Stimulated activated CD4-positive, alpha-beta T cell treated with anti-CD3 and anti-CD28 coated beads, Interleukin-1b, Interleukin-23, amount 100 ng/mL, for 4 hours (primary cell): ENCODE measurements around the gene NAPB.
A peak's percentile ranks its signal among the peaks of the same experiment; 100 is the strongest.
"Not testable (repeated sequence)": the region's sequence is repeated elsewhere in the genome, so short reads cannot be mapped to it uniquely, and the experiment has no call there.

Source experiments
- DNase-seq, 2 donors: peaks; one replicate each; pipeline ENCODE4 v3.0.0-alpha.2; 2020; ENCODE audit warnings: low read depth in 2 of 2

The NAPB gene

DNA sequence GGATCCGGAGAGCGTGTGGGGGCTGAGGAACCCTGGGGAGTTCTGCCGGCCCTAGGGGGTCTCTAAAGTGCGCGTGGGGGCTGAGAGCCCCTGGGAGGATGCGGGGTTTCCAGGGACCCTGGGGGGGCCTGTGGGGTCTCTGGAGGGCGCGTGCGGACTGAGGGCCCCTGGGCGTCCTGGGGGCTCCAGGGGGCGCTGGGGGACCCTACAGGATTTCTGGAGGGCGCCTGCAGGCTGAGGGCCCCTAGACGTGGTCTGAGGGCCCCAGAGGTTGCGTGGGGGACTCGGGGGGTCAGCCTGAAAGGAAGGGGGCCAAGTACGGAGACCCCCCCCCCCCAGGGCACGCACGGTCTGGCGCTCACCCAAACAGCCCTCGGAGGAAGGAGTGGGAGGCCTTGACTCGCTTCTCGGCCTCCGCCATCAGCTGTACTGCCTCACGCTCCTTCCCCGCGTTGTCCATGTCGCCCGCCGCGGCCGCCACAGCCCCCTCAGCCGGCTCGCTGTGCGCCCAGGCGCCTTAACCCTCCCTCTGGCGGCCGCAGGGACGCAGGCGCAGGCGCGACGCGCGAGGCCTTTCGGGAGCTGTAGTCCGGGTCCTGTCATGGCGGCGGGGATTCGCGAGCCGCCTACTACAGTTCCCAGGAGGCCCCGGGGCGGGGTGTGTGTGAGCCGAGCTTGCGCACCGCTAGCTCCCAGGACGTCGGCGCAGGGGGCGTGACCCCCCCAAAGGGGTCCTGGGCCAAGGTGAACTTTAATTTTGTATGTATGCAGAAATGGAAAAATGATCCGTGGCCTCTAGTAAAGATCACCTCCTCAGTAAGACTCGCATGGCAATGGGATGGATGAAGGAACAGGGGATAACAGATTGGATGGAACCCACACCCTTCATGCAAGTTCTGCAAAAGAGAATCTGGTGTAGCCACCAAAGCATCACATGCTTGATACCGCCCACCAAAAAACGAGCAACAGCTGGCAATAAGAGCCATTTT lies at the start of gene NAPB:
Gene NAPB, minus strand, starts transcription at position 546 of the 989 bp plus-strand sequence. Its CDS starts 86 bp downstream, at position 460.
- peak; percentile 83 to 89 for DNase-seq

DNA sequence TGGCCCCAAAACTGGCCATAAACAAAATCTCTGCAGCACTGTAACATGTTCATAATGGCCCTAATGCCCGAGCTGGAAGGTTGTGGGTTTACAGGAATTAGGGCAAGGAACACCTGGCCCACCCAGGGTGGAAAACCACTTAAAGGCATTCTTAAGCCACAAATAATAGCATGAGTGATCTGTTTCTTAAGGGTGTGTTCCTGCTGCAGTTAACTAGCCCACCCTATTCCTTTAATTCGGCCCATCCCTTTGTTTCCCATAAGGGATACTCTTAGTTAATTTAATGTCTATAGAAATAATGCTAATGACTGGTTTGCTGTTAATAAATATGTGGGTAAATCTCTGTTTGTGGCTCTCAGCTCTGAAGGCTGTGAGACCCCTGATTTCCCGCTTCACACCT lies 45.7 kb upstream of the NAPB start:
- DNase-seq = not testable (repeated sequence)

DNA sequence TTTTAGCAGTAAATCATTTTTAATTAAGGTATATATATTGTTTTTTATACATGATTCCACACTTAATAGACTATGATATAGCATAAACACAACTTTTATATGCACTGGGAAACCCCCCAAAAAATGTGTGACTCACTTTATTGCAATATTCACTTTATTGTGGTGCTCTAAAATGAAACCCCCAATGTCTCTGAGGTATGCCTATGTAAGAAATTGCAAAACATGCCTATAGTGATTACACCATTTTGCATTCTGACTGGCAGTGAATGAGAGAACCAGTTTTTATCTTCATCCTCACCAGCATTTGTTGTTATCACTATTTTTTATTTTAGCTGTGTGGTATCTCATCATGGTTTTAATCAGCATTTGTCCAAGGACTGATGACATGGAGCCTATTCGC lies 39.9 kb upstream of the NAPB start:
- DNase-seq = no peak

DNA sequence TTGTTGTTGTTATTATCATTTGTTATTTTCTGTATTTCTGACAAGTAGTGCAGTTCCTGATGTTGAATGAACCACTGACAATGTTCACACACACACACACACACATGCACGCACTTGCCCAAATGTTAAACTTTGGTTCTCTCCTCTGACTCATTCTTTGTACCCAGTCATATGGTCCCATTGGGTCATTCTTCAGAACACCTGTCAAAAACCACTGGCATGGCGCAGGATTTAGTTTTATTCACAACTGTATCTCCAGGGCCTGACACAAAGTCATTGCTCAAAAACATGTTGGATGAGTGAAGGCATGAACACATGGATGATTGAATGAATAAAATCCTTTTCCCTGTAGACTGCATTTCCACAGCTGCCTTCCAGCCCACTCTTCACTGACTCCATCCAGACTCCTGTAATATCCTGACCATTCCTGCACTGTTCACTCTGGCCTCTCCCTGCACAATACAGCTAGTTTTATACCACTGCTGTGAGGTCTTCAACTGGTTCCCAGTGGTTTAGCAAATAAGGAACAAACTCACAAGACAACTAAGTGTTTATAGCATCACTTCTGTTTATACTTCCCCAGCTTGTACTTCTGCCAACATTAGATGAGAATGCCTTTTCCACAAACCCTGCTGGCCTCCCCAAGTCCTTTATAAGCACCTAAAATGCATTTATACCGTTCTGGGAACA lies 38.3 kb upstream of the NAPB start:
- DNase-seq = no peak

DNA sequence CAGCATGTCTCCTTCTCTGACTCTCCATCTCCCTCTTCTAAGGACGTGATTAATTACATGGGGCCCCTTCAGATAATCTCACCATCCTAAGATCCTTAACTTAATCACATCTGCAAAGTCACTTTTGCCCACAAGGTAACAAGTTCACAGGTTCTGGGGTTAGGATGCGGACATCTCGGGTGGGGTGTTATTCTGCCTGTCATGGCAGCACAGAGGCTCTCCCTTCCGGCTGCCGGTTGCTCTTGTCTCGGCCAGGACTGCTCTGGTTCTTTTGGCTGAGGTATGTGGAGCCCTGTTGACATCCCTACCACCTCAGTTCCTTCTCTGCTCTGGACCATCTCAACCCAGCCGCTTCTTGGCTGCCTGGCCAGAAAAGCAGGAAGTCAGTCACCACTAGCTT lies 35.6 kb upstream of the NAPB start:
- DNase-seq = no peak

DNA sequence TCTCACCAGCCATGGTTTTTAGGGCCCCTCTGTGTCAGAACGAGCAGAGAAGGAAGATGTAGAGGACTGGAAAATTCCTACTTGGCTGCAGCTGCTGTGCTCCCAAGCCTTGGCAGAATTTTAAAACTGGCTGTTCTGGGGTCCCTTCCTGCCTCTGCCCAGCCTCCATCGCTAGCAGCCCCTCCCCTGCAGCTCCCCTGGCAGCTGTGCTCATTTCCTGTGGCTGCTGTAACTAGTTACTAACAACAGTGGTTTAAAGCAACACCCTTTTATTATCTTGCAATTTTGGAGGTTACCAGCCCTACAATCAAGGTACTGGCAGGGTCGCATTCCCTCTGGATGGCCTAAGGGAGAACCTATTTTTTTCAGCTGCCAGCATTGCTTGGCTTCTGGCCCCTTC lies 35.1 kb upstream of the NAPB start:
- DNase-seq = no peak

DNA sequence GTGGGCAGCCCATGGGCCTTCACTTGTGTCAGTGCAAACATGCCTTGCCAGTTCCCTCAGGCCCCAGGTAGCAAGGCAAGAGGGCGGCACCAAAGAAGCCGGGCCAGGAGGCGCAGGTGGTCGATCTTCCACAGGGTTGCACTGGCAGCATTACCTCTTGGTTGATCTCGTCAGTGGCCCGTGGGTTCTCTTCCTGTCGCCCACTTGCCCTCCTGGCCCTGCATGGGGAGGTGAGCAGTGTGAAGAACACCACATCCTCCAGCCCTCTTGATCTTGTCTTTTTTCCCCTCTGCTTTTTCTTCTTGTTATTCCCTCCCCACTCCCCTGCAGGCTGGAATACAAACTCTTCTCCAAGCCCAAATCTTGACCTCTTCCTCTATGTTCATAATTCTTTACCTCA lies 34.4 kb upstream of the NAPB start:
- DNase-seq = no peak

DNA sequence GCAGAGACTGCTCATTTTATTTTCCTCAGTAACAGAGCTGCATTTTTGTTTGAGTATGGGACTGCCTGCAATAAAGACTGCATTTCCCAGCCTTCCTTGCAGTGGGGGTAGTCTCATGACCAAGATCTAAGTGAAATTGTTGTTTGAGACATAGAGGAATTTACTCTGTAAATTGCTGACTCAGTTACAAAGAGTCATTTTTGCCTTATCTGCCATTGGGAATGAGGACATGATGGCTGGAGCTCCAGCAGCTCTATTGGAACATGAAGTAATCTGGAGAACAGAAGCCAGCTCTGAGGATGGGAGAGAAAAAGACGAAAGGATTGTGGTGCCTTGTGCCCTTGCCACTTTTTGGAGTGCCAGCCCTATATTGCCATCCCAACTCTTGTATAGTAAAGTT lies 33.5 kb upstream of the NAPB start:
- DNase-seq = no peak

DNA sequence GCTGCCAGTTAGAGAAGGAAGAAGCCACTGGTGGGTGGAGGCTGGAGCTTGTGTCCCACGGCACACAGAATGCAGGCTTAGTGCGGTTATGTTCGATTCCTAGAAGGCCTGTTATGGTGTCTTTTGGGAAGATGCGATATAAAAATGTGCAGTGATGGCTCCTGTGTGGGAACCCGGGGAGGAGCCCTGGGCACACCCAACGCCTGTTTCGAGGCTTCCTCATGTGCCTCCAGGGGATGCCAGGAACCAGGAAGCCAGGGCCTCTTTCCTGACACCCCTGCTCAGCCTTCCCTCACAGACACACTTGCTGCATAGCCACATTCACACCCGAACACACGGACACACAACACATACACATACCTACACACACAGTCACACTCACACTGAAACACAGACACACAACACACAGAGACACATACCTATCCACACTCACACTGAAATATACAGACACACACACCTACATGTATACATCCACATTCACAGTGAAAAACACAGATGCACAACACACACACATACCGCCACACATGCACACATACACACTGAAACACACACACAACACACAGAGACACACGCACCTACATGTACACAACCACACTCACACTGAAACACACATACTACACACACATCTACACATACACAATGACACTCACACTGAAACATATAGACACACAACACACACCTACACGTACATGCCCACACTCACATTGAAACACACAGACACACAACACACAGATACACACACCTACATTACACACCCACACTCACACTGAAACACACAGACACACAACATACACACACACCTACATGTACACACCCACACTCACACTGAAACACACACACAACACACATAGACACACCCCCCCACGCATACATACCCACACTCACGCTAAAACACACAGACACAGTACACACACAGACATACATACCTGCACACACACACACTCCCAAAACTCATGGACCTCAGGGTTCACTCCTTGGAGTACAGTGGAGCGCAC lies 32.6 kb upstream of the NAPB start:
- DNase-seq = no peak

DNA sequence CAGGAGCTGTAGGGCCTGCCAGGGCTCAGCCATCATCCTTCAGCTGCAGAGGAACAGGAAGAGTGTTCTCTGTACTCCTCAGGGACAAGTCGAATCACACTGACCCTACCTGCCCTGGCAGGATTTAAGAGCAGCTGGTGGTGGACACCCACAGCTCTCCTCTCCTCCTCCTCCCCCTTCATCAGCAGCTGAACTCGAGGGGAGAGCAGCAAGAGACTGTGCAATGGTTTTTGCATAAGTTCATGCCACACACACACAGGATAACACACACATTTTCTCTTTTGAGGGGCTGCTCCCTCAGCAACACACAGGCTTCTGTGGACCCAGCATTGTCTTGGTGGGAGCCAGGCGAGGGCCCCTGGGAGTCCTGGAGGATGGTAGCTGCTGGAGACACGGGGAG lies 31.5 kb upstream of the NAPB start, which contains the start of gene CST11:
Gene CST11, minus strand, starts transcription at position 101 of the 400 bp plus-strand sequence. Its CDS starts 65 bp downstream, at position 36.
- DNase-seq = no peak

DNA sequence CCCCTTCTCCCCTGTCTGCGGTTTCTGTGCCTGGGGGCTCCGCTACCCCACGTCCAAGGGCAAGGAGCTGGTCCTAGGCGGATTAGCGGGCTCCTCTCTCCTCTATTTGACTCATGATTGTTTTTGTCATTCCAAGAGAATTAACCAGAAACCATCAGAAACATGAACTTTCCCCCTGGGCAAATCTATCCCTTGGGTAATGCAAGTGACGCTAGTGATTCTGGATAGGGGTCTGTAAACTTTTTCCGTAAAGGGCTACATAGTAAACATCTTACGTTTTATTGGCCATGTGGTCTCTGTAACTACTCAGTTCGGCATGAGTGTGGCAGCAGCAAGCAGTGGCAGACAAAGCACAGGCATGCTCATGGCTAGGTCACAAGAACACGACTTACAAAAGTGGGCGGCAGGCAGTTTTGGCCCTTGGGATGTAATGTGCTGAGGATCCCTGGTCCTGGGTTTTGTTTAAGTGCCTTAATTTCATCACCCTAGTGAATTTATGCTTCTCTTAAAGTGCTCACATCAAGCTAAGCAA lies 30.7 kb upstream of the NAPB start:
- no peak for DNase-seq

DNA sequence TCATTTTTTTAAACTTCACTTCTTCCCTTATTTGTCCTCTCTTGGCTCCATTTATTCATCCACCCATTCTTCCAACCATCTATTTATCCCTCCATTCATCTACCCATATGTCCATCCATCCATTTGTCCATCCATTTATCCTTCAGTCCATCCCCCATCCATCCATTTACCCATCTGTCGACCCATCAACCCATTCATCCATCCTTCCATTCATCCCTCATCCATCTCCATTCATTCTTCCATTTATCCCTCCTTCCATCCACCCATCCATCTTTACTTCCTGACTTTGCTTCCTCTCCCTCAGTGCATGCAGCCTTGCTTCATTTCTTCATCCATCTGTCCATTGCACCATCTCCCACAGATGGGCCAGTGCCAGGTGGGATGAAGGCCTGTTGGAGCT lies 29.6 kb upstream of the NAPB start:
- DNase-seq = no peak

DNA sequence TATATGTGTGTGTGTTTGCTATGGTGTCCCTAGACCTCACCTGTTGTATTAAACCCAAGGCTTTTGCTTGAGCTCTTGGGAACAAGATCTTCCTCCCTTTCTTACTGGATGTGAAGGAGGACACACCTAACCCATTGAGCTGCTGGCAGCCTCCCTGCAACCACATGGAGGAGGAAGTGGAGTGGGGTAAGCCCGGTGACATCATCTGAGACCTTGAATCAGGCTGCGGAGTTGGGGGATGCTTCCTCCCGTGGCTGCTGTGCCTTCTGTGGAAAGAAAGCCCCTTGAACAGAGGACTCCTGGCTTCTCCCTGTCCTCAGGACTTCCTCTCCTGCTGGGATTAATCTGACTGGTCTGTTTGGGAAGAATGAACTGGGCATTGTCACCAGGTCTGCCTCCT lies 28.1 kb upstream of the NAPB start:
- no peak for DNase-seq

DNA sequence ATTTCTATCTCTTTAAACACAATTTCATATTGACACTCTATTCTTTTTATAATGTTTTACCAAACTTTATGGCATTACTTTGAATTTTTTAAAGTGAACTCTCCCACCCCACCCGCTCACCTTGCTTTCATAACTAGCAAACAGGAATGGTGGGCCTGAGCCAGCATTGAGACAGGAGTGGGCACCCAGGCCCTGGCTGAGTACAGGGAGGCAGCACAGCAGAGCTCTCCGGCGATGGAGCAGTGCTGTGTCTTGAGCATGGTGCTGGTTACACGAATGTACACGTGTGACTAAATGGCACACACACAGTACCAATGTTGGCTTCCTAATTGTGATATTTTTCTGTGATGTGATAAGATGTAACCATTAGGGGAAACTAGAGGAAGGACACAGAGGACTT lies 26.9 kb upstream of the NAPB start:
- no peak for DNase-seq

DNA sequence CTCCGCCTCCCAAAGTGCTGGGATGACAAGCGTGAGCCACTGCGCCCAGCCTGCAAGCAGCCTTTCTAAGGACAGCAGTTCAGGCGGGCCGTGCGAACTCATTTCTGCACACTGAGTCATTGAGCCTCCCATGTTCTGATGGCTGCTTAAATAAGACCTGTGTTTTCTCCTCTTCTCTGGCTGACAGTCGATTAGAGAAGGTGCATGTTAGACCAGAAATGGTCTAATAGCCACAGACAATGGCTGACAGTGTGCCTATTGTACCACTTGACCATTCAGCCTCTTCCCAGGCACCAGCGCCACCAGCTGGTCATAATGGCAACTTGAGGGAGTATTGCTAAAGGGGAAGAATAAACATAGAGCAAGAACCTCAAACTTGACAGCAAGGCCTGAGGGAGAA lies 25.2 kb upstream of the NAPB start:
- no peak for DNase-seq

DNA sequence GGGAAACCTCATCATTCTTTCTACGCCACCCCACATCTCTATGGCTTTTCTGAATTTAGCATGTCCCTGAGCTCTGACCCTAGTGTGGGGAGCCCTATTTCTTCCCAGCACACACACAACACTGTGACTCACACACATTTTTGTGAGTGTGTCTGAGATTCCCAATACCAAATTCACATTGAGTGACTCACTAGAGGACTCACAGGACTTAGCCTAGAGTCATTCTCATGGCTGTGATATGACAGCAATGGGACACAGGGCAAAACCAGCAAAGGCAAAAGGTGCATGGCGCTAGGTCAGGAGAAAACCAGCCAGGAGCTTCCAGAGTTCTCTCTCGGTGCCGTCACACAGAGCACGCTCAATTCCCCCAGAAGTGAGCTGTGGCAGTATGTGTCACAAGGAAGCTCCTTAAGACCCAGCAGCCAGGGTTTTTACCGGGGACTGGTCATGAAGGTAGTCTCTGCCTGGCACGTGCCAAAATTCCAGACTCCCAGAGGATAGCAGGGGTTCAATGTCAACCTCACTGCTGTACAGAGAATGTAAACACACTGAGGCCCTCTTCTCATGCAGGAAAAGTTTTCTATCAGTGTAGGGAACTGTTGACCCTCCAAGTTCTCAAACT lies 24.4 kb upstream of the NAPB start:
- no peak for DNase-seq

DNA sequence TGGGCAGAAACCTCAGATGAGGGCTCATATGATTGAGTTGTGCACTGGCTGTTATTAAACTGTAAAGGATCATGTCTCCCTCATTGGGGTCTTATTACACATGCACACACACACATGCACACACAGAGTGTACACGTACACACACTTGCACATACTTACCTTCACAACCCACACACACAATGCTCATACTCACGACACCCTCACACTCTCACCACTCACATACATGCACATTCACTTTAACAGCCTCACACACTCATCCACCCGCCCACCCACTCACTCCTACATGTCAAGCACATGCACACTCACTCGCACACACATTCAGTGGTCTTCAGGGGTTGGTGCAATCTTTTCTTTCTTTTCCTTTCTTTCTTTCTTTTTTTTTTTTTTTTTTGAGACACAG lies 23.6 kb upstream of the NAPB start:
- DNase-seq = no peak

DNA sequence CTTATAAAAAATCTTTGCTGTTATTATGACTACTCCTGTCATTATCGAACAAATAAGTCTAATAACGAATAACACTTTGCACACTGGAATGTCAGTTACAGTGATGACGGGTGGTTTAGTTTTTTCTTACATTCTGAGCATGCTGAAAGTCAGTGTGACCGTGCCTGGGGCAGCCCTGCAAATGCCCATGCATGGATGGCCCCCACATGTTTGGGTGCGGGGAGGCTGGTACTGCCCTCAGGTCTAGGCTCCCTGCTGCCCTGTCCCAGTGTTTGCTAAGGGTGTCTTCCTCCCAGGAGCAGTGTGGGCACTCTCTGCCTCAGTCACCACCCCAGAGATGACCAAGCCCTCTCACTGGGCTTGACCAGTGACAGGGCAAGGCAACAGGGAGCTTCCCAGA lies 21.1 kb upstream of the NAPB start:
- no peak for DNase-seq

DNA sequence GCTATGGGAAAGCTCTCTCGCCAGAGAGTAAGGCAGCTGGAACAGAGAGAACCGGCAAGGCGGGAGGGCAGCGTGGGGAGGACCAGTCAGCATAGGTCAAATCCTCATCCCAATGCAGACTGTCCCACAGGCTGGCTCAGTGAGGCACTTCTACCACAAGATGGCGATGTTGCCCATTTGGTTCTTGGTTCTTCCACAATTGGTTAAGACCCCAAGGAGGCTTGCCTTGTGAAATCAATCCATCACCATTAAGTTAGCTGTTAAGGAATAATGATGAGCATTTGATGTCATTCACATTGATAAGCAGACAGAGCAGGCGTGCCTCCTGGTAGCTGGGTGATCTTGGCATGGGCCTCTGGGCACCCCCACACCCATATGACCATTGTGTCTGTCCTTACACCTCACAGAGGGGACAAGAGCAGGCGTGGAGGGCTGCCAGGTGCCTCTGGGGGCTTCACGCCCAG lies 20.6 kb upstream of the NAPB start:
- DNase-seq = peak; percentile 17 to 31

DNA sequence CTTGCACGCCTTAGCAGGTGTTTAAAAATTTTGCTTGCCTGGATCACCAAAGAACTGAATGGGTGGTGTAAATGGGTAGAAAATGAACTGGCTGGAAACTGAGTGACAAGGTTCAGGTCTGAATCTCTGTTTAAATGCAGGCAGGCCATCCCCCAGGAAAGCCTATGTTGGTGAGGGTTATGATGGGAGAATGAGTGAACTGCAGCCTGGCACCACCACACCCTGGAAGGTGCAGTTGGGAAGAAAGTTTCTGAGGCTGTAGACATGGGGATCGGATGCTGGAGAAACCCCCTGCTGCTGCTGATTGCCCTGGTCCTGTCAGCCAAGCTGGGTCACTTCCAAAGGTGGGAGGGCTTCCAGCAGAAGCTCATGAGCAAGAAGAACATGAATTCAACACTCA lies 18.7 kb upstream of the NAPB start:
- DNase-seq = no peak

DNA sequence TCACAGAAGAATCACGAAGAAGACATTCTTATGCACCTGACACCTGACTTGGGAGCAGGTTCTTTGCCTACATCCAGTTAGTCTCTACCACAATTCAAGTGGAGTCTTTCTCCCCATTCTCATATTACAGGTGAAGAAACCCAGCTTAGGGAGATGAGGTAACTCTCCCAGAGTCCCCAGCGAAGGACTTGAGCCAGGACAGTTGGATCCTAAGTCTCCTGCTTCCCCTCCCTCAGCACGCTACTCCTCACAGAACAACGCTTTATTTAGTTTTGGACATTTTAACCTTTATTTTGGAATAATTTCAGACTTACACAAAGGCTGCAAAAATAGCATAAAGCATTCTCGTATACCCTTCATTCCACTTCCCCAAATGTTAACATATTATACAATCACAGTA lies 17.4 kb upstream of the NAPB start:
- no peak for DNase-seq
